ENCODE data around the gene RBM39.
"Not testable (repeated sequence)": the region's sequence is repeated elsewhere in the genome, so short reads cannot be mapped to it uniquely, and the experiment has no call there.

RBM39 gene

GRCh38 chr20:35726842-35727711 is 15.0 kb downstream of the RBM39 start:
- no peak for DNase-seq (ENCODE audit: low read depth in 3 of 3)

- DNase-seq (ENCODE audit: low read depth in 3 of 3), result no peak
These were observed 17.5 kb downstream of the RBM39 start for GRCh38 chr20:35724321-35725230.

GRCh38 chr20:35723652-35724320 is 18.3 kb downstream of the RBM39 start:
- DNase-seq (ENCODE audit: low read depth in 3 of 3), result not testable (repeated sequence)

- not testable (repeated sequence) for DNase-seq (ENCODE audit: low read depth in 3 of 3)
These were observed 18.8 kb downstream of the RBM39 start for GRCh38 chr20:35723275-35723639.

GRCh38 chr20:35721621-35722020 is 20.4 kb downstream of the RBM39 start:
- no peak for DNase-seq (ENCODE audit: low read depth in 3 of 3)

GRCh38 chr20:35721219-35721618 is 20.8 kb downstream of the RBM39 start:
- no peak for DNase-seq (ENCODE audit: low read depth in 3 of 3)

- DNase-seq (ENCODE audit: low read depth in 3 of 3), result no peak
These were observed 21.6 kb downstream of the RBM39 start for GRCh38 chr20:35720165-35721123.

- DNase-seq (ENCODE audit: low read depth in 3 of 3), result no peak
These were observed 22.3 kb downstream of the RBM39 start for GRCh38 chr20:35719717-35720116.

GRCh38 chr20:35718972-35719635 is 23.0 kb downstream of the RBM39 start:
- DNase-seq (ENCODE audit: low read depth in 3 of 3), result no peak

GRCh38 chr20:35718321-35718720 is 23.7 kb downstream of the RBM39 start:
- not testable (repeated sequence) for DNase-seq (ENCODE audit: low read depth in 3 of 3)

- DNase-seq (ENCODE audit: low read depth in 3 of 3), result no peak
These were observed 25.7 kb downstream of the RBM39 start for GRCh38 chr20:35716330-35716729.

GRCh38 chr20:35715652-35716051 is 26.4 kb downstream of the RBM39 start:
- DNase-seq (ENCODE audit: low read depth in 3 of 3), result no peak

- no peak for DNase-seq (ENCODE audit: low read depth in 3 of 3)
These were observed 27.9 kb downstream of the RBM39 start for GRCh38 chr20:35714127-35714526.

GRCh38 chr20:35713120-35713519 is 28.9 kb downstream of the RBM39 start:
- not testable (repeated sequence) for DNase-seq (ENCODE audit: low read depth in 3 of 3)

- DNase-seq (ENCODE audit: low read depth in 3 of 3), result no peak
These were observed 30.4 kb downstream of the RBM39 start for GRCh38 chr20:35711588-35712209.

GRCh38 chr20:35710884-35711587 is 31.0 kb downstream of the RBM39 start:
- DNase-seq (ENCODE audit: low read depth in 3 of 3), result no peak

- DNase-seq (ENCODE audit: low read depth in 3 of 3), result no peak
These were observed 32.0 kb downstream of the RBM39 start for GRCh38 chr20:35710039-35710438.

GRCh38 chr20:35709259-35709658 is 32.8 kb downstream of the RBM39 start:
- DNase-seq (ENCODE audit: low read depth in 3 of 3), result no peak

- no peak for DNase-seq (ENCODE audit: low read depth in 3 of 3)
These were observed 33.6 kb downstream of the RBM39 start for GRCh38 chr20:35708502-35708901.

Measured in stimulated activated CD4-positive, alpha-beta T cell treated with anti-CD3 and anti-CD28 coated beads, TNF-alpha, amount 100 ng/mL, for 4 hours (primary cell).